OCI-LY7 (cell line): Measurements from ENCODE around the gene RNF207.

Experiments
- CTCF ChIP-seq: fragments of 200-600 bp; sonication (generic); conservative IDR thresholded peaks from 2 replicates; pipeline ENCODE4 v1.5.1; 2014; ENCODE audit warnings: mild to moderate bottlenecking, antibody characterized with exemption, low read length, moderate library complexity, mixed read lengths
- EZH2phosphoT487 ChIP-seq: fragments of 200-600 bp; sonication (generic); IDR thresholded peaks from 2 replicates; pipeline ENCODE4 v1.6.1; 2018; ENCODE audit warnings: low read depth, borderline replicate concordance, mild to moderate bottlenecking, mixed run types, antibody characterized with exemption, low read length, moderate library complexity, mixed read lengths

DNA sequence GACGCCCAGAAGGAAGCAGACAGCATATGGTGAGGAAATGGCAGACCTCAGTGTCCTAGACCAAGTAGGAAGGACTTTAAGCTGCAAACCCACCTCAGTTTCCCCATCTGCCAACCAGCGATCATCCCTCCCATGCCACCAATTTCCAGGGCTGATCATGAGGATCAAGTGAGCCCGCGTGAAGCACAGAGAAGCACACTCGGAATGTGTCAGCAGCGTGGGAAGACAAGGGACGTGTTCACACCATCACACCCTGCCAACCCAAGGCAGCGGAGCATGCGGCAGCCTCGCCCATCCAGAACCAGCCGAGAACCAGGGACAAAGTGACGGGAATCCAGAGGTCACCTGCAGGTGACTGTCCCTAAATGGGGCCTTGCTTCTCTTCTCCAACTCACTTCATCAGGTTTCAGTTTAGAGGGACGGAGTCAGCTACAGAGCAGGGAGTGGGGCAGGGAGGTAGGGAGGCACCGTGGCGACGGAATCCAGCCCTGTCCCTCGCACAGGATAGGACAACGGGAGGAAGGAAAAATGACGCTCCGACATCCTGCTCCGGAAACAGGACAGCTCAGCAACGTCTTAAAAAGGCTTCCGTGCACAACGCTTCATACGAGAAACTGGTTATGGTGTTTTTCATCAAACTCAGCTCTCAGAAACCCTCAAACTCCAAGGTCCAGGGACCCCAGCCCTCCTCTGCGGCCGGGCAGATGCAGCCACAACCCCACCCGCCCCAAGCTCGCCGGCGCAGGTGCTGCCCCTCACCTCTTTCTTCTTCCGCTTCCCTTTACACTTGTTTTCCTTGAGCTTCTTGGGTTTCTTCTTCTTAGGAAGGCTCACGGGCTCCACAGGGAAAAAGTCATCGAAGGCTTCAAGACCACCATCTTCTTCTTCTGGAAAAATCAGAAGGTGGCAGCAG, 38.3 kb upstream of the RNF207 start:
- TF ChIP-seq CTCF, result no peak
- no peak for TF ChIP-seq EZH2phosphoT487
